ENCODE results near the gene RCOR3.

RCOR3 gene

DNA sequence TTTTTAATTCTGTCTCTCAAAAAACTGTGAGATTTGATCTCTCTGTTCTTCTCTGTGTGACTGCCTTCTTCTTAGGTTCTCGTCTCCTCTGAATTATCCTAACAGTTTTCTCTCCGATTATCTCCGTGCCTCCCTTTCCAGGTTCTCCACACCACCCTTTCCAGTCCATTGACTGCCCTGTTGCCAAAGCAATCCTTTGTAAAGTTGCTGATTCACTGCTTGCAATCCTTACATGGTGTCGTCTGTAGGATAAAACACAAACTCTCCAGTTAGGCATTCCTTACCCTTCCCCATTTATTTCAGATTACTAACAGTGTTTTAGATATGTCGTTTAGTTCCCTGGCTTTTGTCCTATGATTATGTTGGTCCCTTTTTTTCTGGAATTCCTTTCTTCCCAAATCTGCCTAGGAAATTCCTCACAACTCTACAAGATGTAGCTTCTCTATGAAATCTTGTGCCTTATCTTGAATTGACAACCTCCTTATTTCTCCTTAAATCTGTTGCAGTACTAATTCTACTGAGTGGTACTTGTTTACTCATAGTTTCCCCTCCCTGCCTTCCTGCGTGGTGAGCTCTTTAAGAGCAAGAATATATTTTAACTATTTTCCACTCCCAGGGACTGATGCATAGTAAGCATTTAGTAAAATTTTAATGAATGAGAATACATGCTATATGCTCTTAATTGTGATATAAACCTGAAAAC lies 22.3 kb downstream of the RCOR3 start:
- TF ChIP-seq Cebpa-rat (IDR thresholded peaks at IDR 0.05), result no peak
- no peak overlapping the region for H3K4me2 ChIP-seq
- H4K20me1 ChIP-seq, result peaks cover 0 to 53% (median 0%) of the 10 kb centered on the region in 11 experiments; a peak in 4 of 22 replicates
- H3K9me3 ChIP-seq (replicated peaks in 1 of 11), result no peaks in the 10 kb centered on the region
- no peaks in the 10 kb centered on the region for H3K27me3 ChIP-seq
- H3K4me1 ChIP-seq, result peaks cover 0 to 2% (median 0%) of the 10 kb centered on the region in 10 experiments; a peak in 4 of 20 replicates
- H3K4me3 ChIP-seq, result no peak overlapping the region
- no peak overlapping the region for H3K9ac ChIP-seq
- peaks cover 78 to 100% (median 97%) of the 10 kb centered on the region in 11 experiments for H3K36me3 ChIP-seq
- H3K27ac ChIP-seq, result no peak overlapping the region; a peak in 1 of 22 replicates

- no peak overlapping the region for H3K9ac ChIP-seq
- H3K27me3 ChIP-seq, result no peaks in the 10 kb centered on the region
- TF ChIP-seq Cebpa-rat (IDR thresholded peaks at IDR 0.05), result no peak
- no peak overlapping the region for H3K27ac ChIP-seq
- peaks cover 0 to 8% (median 0%) of the 10 kb centered on the region in 10 experiments; a peak in 5 of 20 replicates for H3K4me1 ChIP-seq
- peaks cover 83 to 100% (median 98%) of the 10 kb centered on the region in 11 experiments for H3K36me3 ChIP-seq
- H4K20me1 ChIP-seq, result peaks cover 0 to 57% (median 0%) of the 10 kb centered on the region in 11 experiments; a peak in 4 of 22 replicates
- H3K4me3 ChIP-seq, result no peak overlapping the region
- H3K4me2 ChIP-seq, result no peak overlapping the region
- H3K9me3 ChIP-seq (replicated peaks in 1 of 11), result no peaks in the 10 kb centered on the region
Measured at GRCh38 chr1:211282023-211282373, 22.8 kb downstream of the RCOR3 start.

DNA sequence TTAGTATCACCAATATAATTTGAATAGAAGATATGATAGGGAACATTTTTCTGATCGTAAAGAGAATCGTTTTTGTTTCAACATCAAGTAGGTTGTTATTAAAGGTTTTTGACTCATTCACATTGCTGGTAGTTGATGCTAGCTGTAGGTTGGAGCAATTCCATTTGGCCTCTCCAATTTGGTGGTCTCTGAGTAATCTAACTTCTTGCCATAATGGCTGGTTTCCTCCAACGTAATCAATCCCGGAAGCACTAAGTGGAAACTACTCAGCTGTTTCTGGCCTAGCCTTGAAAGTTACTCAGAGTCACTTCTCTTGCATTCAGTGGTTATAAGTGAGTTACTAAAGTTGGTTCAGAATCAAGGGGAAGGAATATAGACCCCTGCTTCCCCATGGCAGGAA lies 26.0 kb downstream of the RCOR3 start:
- no peak overlapping the region for H3K4me2 ChIP-seq
- peaks cover 0 to 67% (median 0%) of the 10 kb centered on the region in 11 experiments; a peak in 4 of 22 replicates for H4K20me1 ChIP-seq
- H3K9me3 ChIP-seq (replicated peaks in 1 of 11), result no peaks in the 10 kb centered on the region
- no peak overlapping the region for H3K27ac ChIP-seq
- peaks cover 83 to 97% (median 94%) of the 10 kb centered on the region in 11 experiments for H3K36me3 ChIP-seq
- no peak for TF ChIP-seq Cebpa-rat (IDR thresholded peaks at IDR 0.05)
- H3K4me3 ChIP-seq, result no peak overlapping the region
- peaks cover 0 to 15% (median 0%) of the 10 kb centered on the region in 10 experiments; a peak in 5 of 20 replicates for H3K4me1 ChIP-seq
- no peaks in the 10 kb centered on the region for H3K27me3 ChIP-seq
- H3K9ac ChIP-seq, result no peak overlapping the region

GRCh38 chr1:211287218-211287617 lies 28.1 kb downstream of the RCOR3 start:
- H3K36me3 ChIP-seq, result peaks cover 88 to 97% (median 95%) of the 10 kb centered on the region in 11 experiments
- H3K4me3 ChIP-seq, result no peak overlapping the region
- H3K27ac ChIP-seq, result peak overlapping the region in 1 of 11 experiments; percentile 11; a peak in 1 of 22 replicates
- H3K4me2 ChIP-seq, result peak overlapping the region in 2 of 11 experiments; percentile 39 to 50; a peak in 4 of 22 replicates
- peaks cover 0 to 15% (median 0%) of the 10 kb centered on the region in 10 experiments; a peak in 5 of 20 replicates for H3K4me1 ChIP-seq
- H3K9ac ChIP-seq, result no peak overlapping the region
- TF ChIP-seq Cebpa-rat (IDR thresholded peaks at IDR 0.05), result no peak
- H3K27me3 ChIP-seq, result no peaks in the 10 kb centered on the region
- peaks cover 0 to 68% (median 0%) of the 10 kb centered on the region in 11 experiments; a peak in 5 of 22 replicates for H4K20me1 ChIP-seq
- H3K9me3 ChIP-seq (replicated peaks in 1 of 11), result no peaks in the 10 kb centered on the region

GRCh38 chr1:211292411-211292810 lies 33.2 kb downstream of the RCOR3 start:
- Histone ChIP-seq H3K9ac (no peak overlapping the region), H3K4me3 (no peak overlapping the region), H3K36me3 (peaks cover 83 to 97% (median 92%) of the 10 kb centered on the region in 11 experiments), H3K27me3 (no peaks in the 10 kb centered on the region), H3K4me2 (no peak overlapping the region), H3K9me3 (replicated peaks in 1 of 11) (no peaks in the 10 kb centered on the region), H3K4me1 (peaks cover 0 to 3% (median 0%) of the 10 kb centered on the region in 10 experiments; a peak in 5 of 20 replicates), H4K20me1 (peaks cover 0 to 46% (median 0%) of the 10 kb centered on the region in 11 experiments; a peak in 5 of 22 replicates), H3K27ac (no peak overlapping the region)
- no peak for TF ChIP-seq Cebpa-rat (IDR thresholded peaks at IDR 0.05)

GRCh38 chr1:211296396-211296795 lies 37.2 kb downstream of the RCOR3 start:
- Histone ChIP-seq H3K36me3 (peaks cover 82 to 100% (median 95%) of the 10 kb centered on the region in 11 experiments), H3K9ac (no peak overlapping the region), H3K4me3 (no peak overlapping the region), H3K4me2 (no peak overlapping the region), H3K9me3 (replicated peaks in 1 of 11) (no peaks in the 10 kb centered on the region), H3K27ac (no peak overlapping the region), H4K20me1 (peaks cover 0 to 41% (median 0%) of the 10 kb centered on the region in 11 experiments; a peak in 6 of 22 replicates), H3K27me3 (no peaks in the 10 kb centered on the region), H3K4me1 (no peaks in the 10 kb centered on the region)
- TF ChIP-seq Cebpa-rat (IDR thresholded peaks at IDR 0.05), result no peak

GRCh38 chr1:211305044-211305443 lies 45.9 kb downstream of the RCOR3 start:
- H3K27ac ChIP-seq, result no peak overlapping the region
- TF ChIP-seq Cebpa-rat (IDR thresholded peaks at IDR 0.05), result no peak
- no peak overlapping the region for H3K4me2 ChIP-seq

DNA sequence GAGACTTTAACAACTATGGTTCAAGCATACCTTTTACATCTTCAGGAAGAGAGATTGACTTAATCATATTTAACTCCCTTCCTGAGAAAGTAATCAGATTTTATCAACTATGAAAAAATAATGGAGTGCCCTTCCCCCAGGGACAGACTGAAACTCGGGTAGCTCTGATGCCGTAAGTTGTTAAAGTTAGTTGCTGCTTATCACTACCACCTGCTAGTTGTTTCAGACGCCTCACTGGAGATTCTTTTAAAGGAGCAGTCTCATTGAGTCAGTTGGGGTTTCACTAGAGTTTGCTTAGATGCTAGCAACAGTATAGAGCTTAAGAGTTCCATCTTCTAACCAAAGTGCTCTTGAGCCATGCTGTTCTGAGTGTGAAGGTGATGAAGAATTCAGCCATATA lies 50.5 kb downstream of the RCOR3 start:
- Histone ChIP-seq H3K4me1 (peaks cover 0 to 10% (median 3%) of the 10 kb centered on the region in 10 experiments; a peak in 8 of 20 replicates), H3K27ac (no peak overlapping the region), H3K4me2 (0 out of 22 replicates have a peak overlapping the region, but pooled peaks of 3 of the 11 experiments have one; percentile 1 to 21 (median 3)), H3K4me3 (no peak overlapping the region), H3K9me3 (replicated peaks in 1 of 11) (no peaks in the 10 kb centered on the region), H3K9ac (no peak overlapping the region), H3K36me3 (peaks cover 42 to 90% (median 57%) of the 10 kb centered on the region in 11 experiments), H4K20me1 (peaks cover 0 to 15% (median 0%) of the 10 kb centered on the region in 11 experiments; a peak in 4 of 22 replicates), H3K27me3 (no peaks in the 10 kb centered on the region)
- no peak for TF ChIP-seq Cebpa-rat (IDR thresholded peaks at IDR 0.05)

More at GRCh38 chr1:211305044-211305443, 45.9 kb downstream of the RCOR3 start:
- peaks cover 0 to 8% (median 3%) of the 10 kb centered on the region in 10 experiments; a peak in 8 of 20 replicates for H3K4me1 ChIP-seq
- no peak overlapping the region for H3K9ac ChIP-seq
- H3K36me3 ChIP-seq, result peaks cover 45 to 95% (median 69%) of the 10 kb centered on the region in 11 experiments
- no peaks in the 10 kb centered on the region for H3K27me3 ChIP-seq
- H3K4me3 ChIP-seq, result no peak overlapping the region
- H3K9me3 ChIP-seq (replicated peaks in 1 of 11), result no peaks in the 10 kb centered on the region
- peaks cover 0 to 44% (median 0%) of the 10 kb centered on the region in 11 experiments; a peak in 3 of 22 replicates for H4K20me1 ChIP-seq

GRCh38 chr1:211313392-211313791 lies 54.2 kb downstream of the RCOR3 start:
- peaks cover 46 to 83% (median 58%) of the 10 kb centered on the region in 11 experiments for H3K36me3 ChIP-seq
- H3K4me2 ChIP-seq, result no peak overlapping the region
- H4K20me1 ChIP-seq, result no peaks in the 10 kb centered on the region; a peak in 2 of 22 replicates
- no peak overlapping the region for H3K27ac ChIP-seq
- H3K4me1 ChIP-seq, result peaks cover 0 to 13% (median 3%) of the 10 kb centered on the region in 10 experiments; a peak in 9 of 20 replicates
- H3K9ac ChIP-seq, result no peak overlapping the region
- no peak for TF ChIP-seq Cebpa-rat (IDR thresholded peaks at IDR 0.05)
- H3K4me3 ChIP-seq, result no peak overlapping the region
- no peaks in the 10 kb centered on the region for H3K27me3 ChIP-seq
- H3K9me3 ChIP-seq (replicated peaks in 1 of 11), result no peaks in the 10 kb centered on the region
